ENCODE data around the gene ATP2B2. TPM values are rescaled to one million over a fixed set of nuclear protein-coding genes. Genes with fewer than 3 reads are reported as not detected.
"Not testable (repeated sequence)": the region's sequence is repeated elsewhere in the genome, so short reads cannot be mapped to it uniquely, and the experiment has no call there.

Gene ATP2B2
- total and polyA plus RNA-seq, 2 experiments from 2014 or later, result 0.42 to 0.63 TPM

GRCh38 chr3:10382445-10382844 lies 122.9 kb downstream of the ATP2B2 start:
- not testable (repeated sequence) for H3K4me3 ChIP-seq; DNase-seq (ENCODE audit: low spot score); H3K79me2 ChIP-seq (replicated peaks; ENCODE audit: insufficient read depth); H3K27me3 ChIP-seq (ENCODE audit: insufficient read depth); H3K4me2 ChIP-seq; H3K27ac ChIP-seq (ENCODE audit: low read depth); H3K27ac Mint-ChIP-seq; H3F3A ChIP-seq (replicated peaks; ENCODE audit: low read depth); H3K4me1 Mint-ChIP-seq; H3K4me1 ChIP-seq (ENCODE audit: insufficient read depth); H4K20me1 ChIP-seq (replicated peaks; ENCODE audit: insufficient read depth); ATAC-seq; H3K36me3 Mint-ChIP-seq (ENCODE audit: low read depth); H2AFZ ChIP-seq; H3K36me3 ChIP-seq (ENCODE audit: insufficient read depth); H3K4me3 Mint-ChIP-seq; H3K27me3 Mint-ChIP-seq (ENCODE audit: insufficient read depth, low read depth, poor library complexity); H3K9me2 ChIP-seq (ENCODE audit: insufficient read depth)
- H3K9me3 Mint-ChIP-seq, result peaks cover 11% of the 10 kb centered on the region

- H3K4me1 Mint-ChIP-seq, result peaks cover 14% of the 10 kb centered on the region
- H3K4me3 Mint-ChIP-seq, result no peak overlapping the region
- H3K36me3 Mint-ChIP-seq (ENCODE audit: low read depth), result no peaks in the 10 kb centered on the region
- H3K27ac Mint-ChIP-seq, result no peak overlapping the region
- TF ChIP-seq JUNB (IDR thresholded peaks at IDR 0.05; ENCODE audit: unreplicated experiment), result no peak
- no peak for TF ChIP-seq POLR2AphosphoS5 (IDR thresholded peaks at IDR 0.05; ENCODE audit: low read depth)
- TF ChIP-seq ETS1 (IDR thresholded peaks at IDR 0.05), result no peak
- TF ChIP-seq CREB1 (CRISPR knock-in tag; IDR thresholded peaks at IDR 0.05; ENCODE audit: low read depth), result no peak
- TF ChIP-seq REST (IDR thresholded peaks at IDR 0.05; ENCODE audit: unreplicated experiment), result no peak
- TF ChIP-seq EZH2 (IDR thresholded peaks at IDR 0.05; ENCODE audit: low read depth, unreplicated experiment), result no peak
- TF ChIP-seq CTCF (conservative IDR thresholded peaks at IDR 0.05; ENCODE audit: low read depth in 2 of 2), result no peak
- TF ChIP-seq ZNF114 (CRISPR knock-in tag; IDR thresholded peaks at IDR 0.05), result no peak
- no peak for TF ChIP-seq NANOG (IDR thresholded peaks at IDR 0.05; ENCODE audit: borderline replicate concordance)
- H3K9me3 Mint-ChIP-seq, result peaks cover 4% of the 10 kb centered on the region; the same call in 2 of the 3 replicates
- H3K27me3 Mint-ChIP-seq (ENCODE audit: insufficient read depth, low read depth, poor library complexity), result peaks cover 8% of the 10 kb centered on the region
- Histone ChIP-seq H3K4me3 (no peak overlapping the region), H3K36me3 (ENCODE audit: insufficient read depth) (no peaks in the 10 kb centered on the region), H4K20me1 (replicated peaks; ENCODE audit: insufficient read depth) (no peaks in the 10 kb centered on the region), H2AFZ (no peak overlapping the region), H3K79me2 (replicated peaks; ENCODE audit: insufficient read depth) (no peaks in the 10 kb centered on the region), H3F3A (replicated peaks; ENCODE audit: low read depth) (no peaks in the 10 kb centered on the region), H3K27me3 (ENCODE audit: insufficient read depth) (no peaks in the 10 kb centered on the region), H3K27ac (ENCODE audit: low read depth) (no peak overlapping the region), H3K4me2 (no peak overlapping the region), H3K9me2 (ENCODE audit: insufficient read depth) (peaks cover 4% of the 10 kb centered on the region; the same call in 1 of the 2 replicates), H3K4me1 (ENCODE audit: insufficient read depth) (no peaks in the 10 kb centered on the region)
- ATAC-seq, result no peak
- no peak for DNase-seq (ENCODE audit: low spot score)
These were observed 124.0 kb downstream of the ATP2B2 start for GRCh38 chr3:10381336-10381735.

Data from GM23338 (cell line).